ENCODE measurements around the gene LYPD4.

- no peak for TF ChIP-seq CTCF (conservative IDR thresholded peaks at IDR 0.05)
- TF ChIP-seq EZH2 (IDR thresholded peaks at IDR 0.05; ENCODE audit: low read depth) = no peak
Measured at GRCh38 chr19:41862445-41862986, 18.0 kb upstream of the LYPD4 start.

Measured in PC-9 (cell line).